Right lobe of liver (tissue), 6 donors: ENCODE data around the gene PDZRN4. TPM values are rescaled to one million over a fixed set of nuclear protein-coding genes. Genes with fewer than 3 reads are reported as not detected.

Experiments used
- ATAC-seq, 4 donors: fragments of 200-7000 bp; cut with Tn5 transposase; one replicate each; pipeline ENCODE4 v1.9.1; 2020; ENCODE audit warnings: mild to moderate bottlenecking in 4 of 4, moderate library complexity in 4 of 4
- DNase-seq, 3 donors: peaks; one replicate each; pipeline ENCODE4 v3.0.0-alpha.2; 2020
- H3K27ac ChIP-seq, 3 donors: fragments of 200-600 bp; one replicate each; pipeline ENCODE4 v1.8.0; 2022
- H3K27me3 ChIP-seq, 2 donors: fragments of 200-600 bp; one replicate each; pipeline ENCODE4 v1.8.0; 2022
- H3K36me3 ChIP-seq, 4 donors: fragments of 200-600 bp; sonication (generic) in 1 of 4; one replicate each; pipeline versions ENCODE4 v1.5.1 to v1.8.0; 2017 to 2022; ENCODE audit warnings: control low read depth in 1 of 4
- H3K4me1 ChIP-seq, 4 donors: fragments of 200-600 bp; sonication (generic) in 1 of 4; one replicate each; pipeline versions ENCODE4 v1.5.1 to v1.8.0; 2017 to 2022; ENCODE audit warnings: control low read depth in 1 of 4
- H3K4me3 ChIP-seq, 3 donors: fragments of 200-600 bp; one replicate each; pipeline ENCODE4 v1.8.0; 2022
- H3K9me3 ChIP-seq, 4 donors: fragments of 200-600 bp; sonication (generic) in 1 of 4; one replicate each; pipeline versions ENCODE4 v1.5.1 to v1.8.0; 2017 to 2022; ENCODE audit warnings: control low read depth in 1 of 4
- CTCF ChIP-seq, 4 donors: fragments of 200-600 bp in 3 of 4; fragments of 450-650 bp in 1 of 4; IDR thresholded peaks; one replicate each; pipeline versions ENCODE4 v1.5.1 to v1.8.0; 2016 to 2022; ENCODE audit warnings: antibody characterized with exemption in 4 of 4, mild to moderate bottlenecking in 2 of 4
- POLR2A ChIP-seq: fragments of 450-650 bp; IDR thresholded peaks from one replicate; pipeline ENCODE4 v1.6.1; 2017; ENCODE audit warnings: antibody characterized with exemption, mild to moderate bottlenecking
- WGBS: methylation state at CpG from one replicate; pipeline ENCODE4 v1.1.6; 2018; ENCODE audit warnings: low coverage, low lambda C conversion rate; ENCODE audit not compliant: insufficient coverage; ENCODE audit errors: missing lambda C conversion rate; 5-methylcytosine and 5-hydroxymethylcytosine counted together
- intact Hi-C, 2 donors: fragments of 100-400 bp; cut with DNase I; formaldehyde crosslinking; loops; one replicate each; pipeline versions ENCODE4 v1.11.2 to v1.14.1; 2022
- total RNA-seq, 6 experiments: library from RNA; depleted of rRNA in 2 of 6; stranded (reverse); fragments of >200 nt in 2 of 6; fragmentation: NEBNext Ultra II Directional in 3 of 6; extraction: Animal tissue kit (Norgen Biotek cat#: 25700) in 3 of 6; gene quantifications; one replicate each; pipeline versions ENCODE4 v1.1.0 to v1.2.4, GENCODE V29; 2016 to 2023
- donor health status: DM: no; HTN: yes; CAD: no.
- donor health status: DM: no; HTN: no; CAD: no.
- donor health status: DM: no; HTN: no; CAD: no.
- donor health status: DM: no; HTN: yes; CAD: no.
- donor health status: DM: no; HTN: yes; CAD: no.

The PDZRN4 gene
- total RNA-seq, 6 experiments from 2014 or later: 0.12 to 0.49 (median 0.42) TPM; not detected in 1

- Histone ChIP-seq H3K36me3 (no peaks in the 10 kb centered on the region), H3K4me3 (peak overlapping the region in 1 of 3 donors; percentile 1), H3K9me3 (no peaks in the 10 kb centered on the region), H3K27ac (peak overlapping the region in 1 of 3 donors; percentile 24), H3K4me1 (no peaks in the 10 kb centered on the region), H3K27me3 (no peaks in the 10 kb centered on the region)
- DNase-seq (no peak), ATAC-seq (peak; percentile 36 to 71 (median 54))
- no peak for TF ChIP-seq POLR2A
- TF ChIP-seq CTCF (IDR thresholded peaks at IDR 0.05): no peak
- intact Hi-C loops: no loop called here
- WGBS: 33% methylated on average over 1 of the region's 1 CpG
These were observed 333.8 kb downstream of the PDZRN4 start for GRCh38 chr12:41521872-41522379.

- WGBS: 73% methylated on average over 2 of the region's 2 CpGs
These were observed 338.9 kb downstream of the PDZRN4 start for GRCh38 chr12:41527062-41527461.

GRCh38 chr12:41527534-41528116, 339.5 kb downstream of the PDZRN4 start:
- no peaks in the 10 kb centered on the region for H3K27me3 ChIP-seq
- no peaks in the 10 kb centered on the region for H3K36me3 ChIP-seq
- no peak for DNase-seq
- ATAC-seq: no peak
- H3K9me3 ChIP-seq: no peaks in the 10 kb centered on the region
- H3K4me1 ChIP-seq: no peaks in the 10 kb centered on the region
- no peak overlapping the region for H3K27ac ChIP-seq
- no peak for TF ChIP-seq CTCF (IDR thresholded peaks at IDR 0.05)
- no peak for TF ChIP-seq POLR2A
- no peak overlapping the region for H3K4me3 ChIP-seq
- intact Hi-C loops: no loop called here
- 27% methylated on average over 4 of the region's 4 CpGs for WGBS

More at GRCh38 chr12:41527062-41527461, 338.9 kb downstream of the PDZRN4 start:
- Histone ChIP-seq H3K9me3 (no peaks in the 10 kb centered on the region), H3K4me1 (no peaks in the 10 kb centered on the region), H3K4me3 (no peak overlapping the region), H3K27ac (no peak overlapping the region), H3K27me3 (no peaks in the 10 kb centered on the region), H3K36me3 (no peaks in the 10 kb centered on the region)
- ATAC-seq (no peak), DNase-seq (no peak)
- intact Hi-C loops: no loop called here
- no peak for TF ChIP-seq CTCF (IDR thresholded peaks at IDR 0.05)
- TF ChIP-seq POLR2A: no peak

GRCh38 chr12:41528874-41529273, 340.8 kb downstream of the PDZRN4 start:
- Histone ChIP-seq H3K27me3 (no peaks in the 10 kb centered on the region), H3K36me3 (no peaks in the 10 kb centered on the region), H3K4me3 (no peak overlapping the region), H3K27ac (no peak overlapping the region), H3K9me3 (no peaks in the 10 kb centered on the region), H3K4me1 (no peaks in the 10 kb centered on the region)
- 56% methylated on average over 3 of the region's 3 CpGs for WGBS
- TF ChIP-seq POLR2A (no peak), CTCF (IDR thresholded peaks at IDR 0.05) (no peak)
- intact Hi-C loops: no loop called here
- no peak for ATAC-seq
- DNase-seq: no peak
